GM10248 (cell line): ENCODE data around the gene SLC29A1.

Experiments
- CTCF ChIA-PET: fragments of 300-600 bp; sonication (Branson Sonifier 250); formaldehyde crosslinking; extraction: SDS; loops from one replicate; lab custom pipeline; 2021; ENCODE audit warnings: antibody characterized with exemption; lab: Yijun Ruan, JAX
- POLR2A ChIA-PET: fragments of 350-650 bp; sonication (Branson Sonifier 250); formaldehyde crosslinking; extraction: SDS; loops from one replicate; lab custom pipeline; 2020; ENCODE audit warnings: antibody characterized with exemption; lab: Yijun Ruan, JAX
- DNase-seq: peaks from one replicate; pipeline ENCODE4 v3.0.0; 2012; ENCODE audit errors: extremely low spot score
- CTCF ChIP-seq: IDR thresholded peaks from 2 replicates; pipeline ENCODE4 v1.5.1; 2012; ENCODE audit warnings: mild to moderate bottlenecking, low read depth; ENCODE audit errors: extremely low read depth, missing control alignments, control extremely low read depth

The SLC29A1 gene

GRCh38 chr6:44238687-44239350, 15.4 kb downstream of the SLC29A1 start:
- TF ChIP-seq CTCF: no peak
- ChIA-PET POLR2A (no interaction called here), CTCF (interaction anchor here (1.5 to 5.9 kb wide), 7 partner anchors 11 to 77 kb away, joined by 3 to 116 read pairs (median 8); partner anchors contain the start of gene SLC29A1)
- no peak for DNase-seq

- DNase-seq: no peak
- no peak for TF ChIP-seq CTCF
- ChIA-PET POLR2A (no interaction called here), CTCF (interaction anchor here (0.8 to 6.9 kb wide), 8 partner anchors 10 to 148 kb away, joined by 3 to 56 read pairs (median 6); partner anchors contain the start of gene SLC29A1)
These were observed 19.9 kb downstream of the SLC29A1 start for GRCh38 chr6:44243345-44243744.

- DNase-seq: no peak
- ChIA-PET POLR2A (interaction anchor here (1.0 to 3.8 kb wide), 6 partner anchors 8 to 22 kb away, joined by 3 to 56 read pairs (median 13); partner anchors contain the start of genes SLC29A1 and SLC35B2), CTCF (interaction anchor here (0.8 to 6.9 kb wide), 14 partner anchors 8 to 166 kb away, joined by 3 to 56 read pairs (median 6); partner anchors contain the start of genes SLC29A1 and SLC35B2)
These were observed 22.1 kb downstream of the SLC29A1 start for GRCh38 chr6:44245391-44245911.

GRCh38 chr6:44245912-44246662, 22.7 kb downstream of the SLC29A1 start:
- CTCF ChIA-PET: interaction anchor here (0.8 to 6.9 kb wide), 16 partner anchors 9 to 149 kb away, joined by 3 to 56 read pairs (median 7); partner anchors contain the start of genes SLC29A1 and SLC35B2
- POLR2A ChIA-PET: interaction anchor here (0.5 to 3.8 kb wide), 25 partner anchors 9 to 617 kb away, joined by 3 to 56 read pairs (median 4); partner anchors contain the start of genes AARS2, GTPBP2, SLC29A1 and SLC35B2
- DNase-seq: peak; percentile 89
- TF ChIP-seq CTCF: peak; percentile 51

More at GRCh38 chr6:44245391-44245911, 22.1 kb downstream of the SLC29A1 start:
- no peak for TF ChIP-seq CTCF

- DNase-seq: peak; percentile 93
- CTCF ChIA-PET: interaction anchor here (1.5 to 6.9 kb wide), 10 partner anchors 8 to 149 kb away, joined by 5 to 56 read pairs (median 8); partner anchors contain the start of genes SLC29A1 and SLC35B2
- POLR2A ChIA-PET: interaction anchor here (0.5 to 3.8 kb wide), 24 partner anchors 9 to 618 kb away, joined by 3 to 56 read pairs (median 4); partner anchors contain the start of genes AARS2, GTPBP2, SLC29A1 and SLC35B2
- TF ChIP-seq CTCF: no peak
These were observed 23.4 kb downstream of the SLC29A1 start, which contains the start of gene HSP90AB1 for GRCh38 chr6:44246663-44247337. HSP90AB1 (plus strand) TSS chr6:44247101; CDS start chr6:44248630, 1,529 bp downstream.
